HG03342 (cell line): ENCODE measurements around the gene ZBTB46.

Source experiments
- ATAC-seq: cut with Tn5 transposase; IDR thresholded peaks from one replicate; pipeline ENCODE4 v1.9.1; 2021; ENCODE audit warnings: mild to moderate bottlenecking, moderate library complexity; ENCODE audit not compliant: unreplicated experiment

The ZBTB46 gene

DNA sequence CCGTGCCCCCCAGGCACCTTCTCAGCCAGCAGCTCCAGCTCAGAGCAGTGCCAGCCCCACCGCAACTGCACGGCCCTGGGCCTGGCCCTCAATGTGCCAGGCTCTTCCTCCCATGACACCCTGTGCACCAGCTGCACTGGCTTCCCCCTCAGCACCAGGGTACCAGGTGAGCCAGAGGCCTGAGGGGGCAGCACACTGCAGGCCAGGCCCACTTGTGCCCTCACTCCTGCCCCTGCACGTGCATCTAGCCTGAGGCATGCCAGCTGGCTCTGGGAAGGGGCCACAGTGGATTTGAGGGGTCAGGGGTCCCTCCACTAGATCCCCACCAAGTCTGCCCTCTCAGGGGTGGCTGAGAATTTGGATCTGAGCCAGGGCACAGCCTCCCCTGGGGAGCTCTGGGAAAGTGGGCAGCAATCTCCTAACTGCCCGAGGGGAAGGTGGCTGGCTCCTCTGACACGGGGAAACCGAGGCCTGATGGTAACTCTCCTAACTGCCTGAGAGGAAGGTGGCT is 133.7 kb downstream of the ZBTB46 start:
- ATAC-seq, result no peak

GRCh38 chr20:63696628-63697356 is 134.3 kb downstream of the ZBTB46 start, which contains the start of gene TNFRSF6B:
Gene TNFRSF6B (plus strand): TSS chr20:63696652. CDS start chr20:63696768, 116 bp downstream.
- no peak for ATAC-seq

DNA sequence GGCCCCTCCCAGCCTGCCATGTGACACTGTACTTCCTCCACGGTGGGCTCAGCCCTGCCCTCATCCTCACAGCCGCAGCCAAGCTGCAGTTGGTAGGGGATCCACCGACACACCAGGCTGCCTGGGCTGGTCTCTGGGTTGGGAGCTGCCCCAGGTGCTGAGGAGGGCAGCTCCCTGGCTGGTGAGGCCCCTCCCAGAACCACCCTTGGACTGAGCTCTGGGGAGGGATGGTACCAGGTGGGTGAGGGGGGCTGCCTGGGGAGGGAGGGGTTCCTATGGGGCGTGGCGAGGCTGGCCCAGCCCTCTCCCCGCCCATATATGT is 134.8 kb downstream of the ZBTB46 start:
- ATAC-seq, result no peak

GRCh38 chr20:63695424-63696305 is 135.4 kb downstream of the ZBTB46 start:
- ATAC-seq, result no peak

GRCh38 chr20:63694584-63695423 is 136.3 kb downstream of the ZBTB46 start:
- ATAC-seq, result no peak

GRCh38 chr20:63693733-63694583 is 137.1 kb downstream of the ZBTB46 start:
- no peak for ATAC-seq
